ENCODE results near the gene FEM1C. TPM values are rescaled to one million over a fixed set of nuclear protein-coding genes. Genes with fewer than 3 reads are reported as not detected.

FEM1C gene
- polyA plus RNA-seq, 1 donor from 2014 or later = 16.4 TPM

- no peaks in the 10 kb centered on the region for H3F3A ChIP-seq (ENCODE audit: insufficient read depth, low read length, poor library complexity, severe bottlenecking)
- no peak overlapping the region for H3K9ac ChIP-seq (ENCODE audit: low read length)
- no peak overlapping the region for H3K4me2 ChIP-seq (ENCODE audit: low read length)
- H3K36me3 ChIP-seq (ENCODE audit: insufficient read depth, low read length) = peaks cover 14% of the 10 kb centered on the region
- no peaks in the 10 kb centered on the region for H3K9me3 ChIP-seq (ENCODE audit: low read length)
- H4K20me1 ChIP-seq (ENCODE audit: insufficient read depth) = no peaks in the 10 kb centered on the region
- no peaks in the 10 kb centered on the region for H3K27me3 ChIP-seq (ENCODE audit: insufficient read depth, low read depth, low read length)
- H3K9me2 ChIP-seq (ENCODE audit: insufficient read depth, low read length) = no peaks in the 10 kb centered on the region
- no peak overlapping the region for H3K27ac ChIP-seq (ENCODE audit: low read length)
- H3K79me2 ChIP-seq (replicated peaks; ENCODE audit: insufficient read depth, low read length) = peaks cover 95% of the 10 kb centered on the region
- no peak overlapping the region for H3K4me3 ChIP-seq (ENCODE audit: low read length)
- no peak for TF ChIP-seq RAD21 (conservative IDR thresholded peaks at IDR 0.05)
- TF ChIP-seq, protein P1, sequence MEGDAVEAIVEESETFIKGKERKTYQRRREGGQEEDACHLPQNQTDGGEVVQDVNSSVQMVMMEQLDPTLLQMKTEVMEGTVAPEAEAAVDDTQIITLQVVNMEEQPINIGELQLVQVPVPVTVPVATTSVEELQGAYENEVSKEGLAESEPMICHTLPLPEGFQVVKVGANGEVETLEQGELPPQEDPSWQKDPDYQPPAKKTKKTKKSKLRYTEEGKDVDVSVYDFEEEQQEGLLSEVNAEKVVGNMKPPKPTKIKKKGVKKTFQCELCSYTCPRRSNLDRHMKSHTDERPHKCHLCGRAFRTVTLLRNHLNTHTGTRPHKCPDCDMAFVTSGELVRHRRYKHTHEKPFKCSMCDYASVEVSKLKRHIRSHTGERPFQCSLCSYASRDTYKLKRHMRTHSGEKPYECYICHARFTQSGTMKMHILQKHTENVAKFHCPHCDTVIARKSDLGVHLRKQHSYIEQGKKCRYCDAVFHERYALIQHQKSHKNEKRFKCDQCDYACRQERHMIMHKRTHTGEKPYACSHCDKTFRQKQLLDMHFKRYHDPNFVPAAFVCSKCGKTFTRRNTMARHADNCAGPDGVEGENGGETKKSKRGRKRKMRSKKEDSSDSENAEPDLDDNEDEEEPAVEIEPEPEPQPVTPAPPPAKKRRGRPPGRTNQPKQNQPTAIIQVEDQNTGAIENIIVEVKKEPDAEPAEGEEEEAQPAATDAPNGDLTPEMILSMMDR (IDR thresholded peaks at IDR 0.05; ENCODE audit: poor library complexity, severe bottlenecking) = no peak
- TF ChIP-seq EP300 (conservative IDR thresholded peaks at IDR 0.05; ENCODE audit: poor library complexity, severe bottlenecking) = no peak
- TF ChIP-seq MXI1 (conservative IDR thresholded peaks at IDR 0.05; ENCODE audit: poor library complexity, severe bottlenecking) = no peak
- TF ChIP-seq POLR2AphosphoS5 (IDR thresholded peaks at IDR 0.05) = no peak
- no peak for TF ChIP-seq REST (IDR thresholded peaks at IDR 0.05; ENCODE audit: borderline replicate concordance)
- TF ChIP-seq EZH2 (IDR thresholded peaks at IDR 0.05; ENCODE audit: borderline replicate concordance, insufficient read depth, low read length, poor library complexity, severe bottlenecking) = no peak
- H2AFZ ChIP-seq (ENCODE audit: low read depth, low read length) = no peak overlapping the region
Observed at GRCh38 chr5:115535479-115536035, 9.0 kb downstream of the FEM1C start.

DNA sequence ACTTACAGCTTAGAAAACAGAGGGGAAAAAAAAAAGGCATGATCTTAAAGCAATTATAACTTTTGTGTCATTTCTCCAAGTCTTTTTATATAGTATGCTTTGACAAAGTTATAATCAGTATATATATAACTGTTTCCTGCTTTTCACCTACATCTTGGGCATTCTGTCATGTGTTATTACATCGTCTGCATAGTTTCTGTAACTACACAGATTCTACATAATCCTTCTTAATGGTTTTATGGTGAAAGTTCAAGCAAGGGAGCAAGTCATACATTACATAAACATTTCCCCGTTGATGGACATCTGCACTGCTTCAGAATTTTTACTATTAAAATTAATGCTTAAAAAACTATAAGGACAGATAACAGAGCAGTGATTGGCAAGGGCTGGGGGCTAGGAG is 12.1 kb downstream of the FEM1C start:
- Histone ChIP-seq H2AFZ (ENCODE audit: low read depth, low read length) (no peak overlapping the region), H3K9ac (ENCODE audit: low read length) (no peak overlapping the region), H3K36me3 (ENCODE audit: insufficient read depth, low read length) (no peaks in the 10 kb centered on the region), H3K27me3 (ENCODE audit: insufficient read depth, low read depth, low read length) (no peaks in the 10 kb centered on the region), H3K27ac (ENCODE audit: low read length) (no peak overlapping the region), H3F3A (ENCODE audit: insufficient read depth, low read length, poor library complexity, severe bottlenecking) (no peaks in the 10 kb centered on the region), H3K4me3 (ENCODE audit: low read length) (no peak overlapping the region), H3K79me2 (replicated peaks; ENCODE audit: insufficient read depth, low read length) (peaks cover 93% of the 10 kb centered on the region), H3K4me2 (ENCODE audit: low read length) (no peak overlapping the region), H3K9me3 (ENCODE audit: low read length) (no peaks in the 10 kb centered on the region), H4K20me1 (ENCODE audit: insufficient read depth) (no peaks in the 10 kb centered on the region), H3K9me2 (ENCODE audit: insufficient read depth, low read length) (no peaks in the 10 kb centered on the region)
- no peak for TF ChIP-seq RAD21 (conservative IDR thresholded peaks at IDR 0.05)
- TF ChIP-seq TAF1 (IDR thresholded peaks at IDR 0.05; ENCODE audit: low read depth) = no peak
- TF ChIP-seq EP300 (conservative IDR thresholded peaks at IDR 0.05; ENCODE audit: poor library complexity, severe bottlenecking) = no peak
- TF ChIP-seq, protein P1 (IDR thresholded peaks at IDR 0.05; ENCODE audit: poor library complexity, severe bottlenecking) = no peak
- TF ChIP-seq SMC3 (conservative IDR thresholded peaks at IDR 0.05; ENCODE audit: poor library complexity) = no peak
- TF ChIP-seq MXI1 (conservative IDR thresholded peaks at IDR 0.05; ENCODE audit: poor library complexity, severe bottlenecking) = no peak
- no peak for TF ChIP-seq POLR2AphosphoS5 (IDR thresholded peaks at IDR 0.05)
- TF ChIP-seq EZH2 (IDR thresholded peaks at IDR 0.05; ENCODE audit: borderline replicate concordance, insufficient read depth, low read length, poor library complexity, severe bottlenecking) = no peak
- no peak for TF ChIP-seq REST (IDR thresholded peaks at IDR 0.05; ENCODE audit: borderline replicate concordance)

Measured in neural cell (in vitro differentiated cells).